Stimulated activated naive CD8-positive, alpha-beta T cell treated with anti-CD3 and anti-CD28 coated beads, Interleukin-15, Interleukin-2, amounts not matched to agents 100 ng/mL and 50 ng/mL, for 24 hours (primary cell): ENCODE data around the gene LRRC1.
"Not testable (repeated sequence)": the region's sequence is repeated elsewhere in the genome, so short reads cannot be mapped to it uniquely, and the experiment has no call there.

Source experiments
- H3K27ac Mint-ChIP-seq: one replicate; pipeline ENCODE4 v1.8.0; 2021; ENCODE audit warnings: mild to moderate bottlenecking, mixed read lengths
- H3K27me3 Mint-ChIP-seq: one replicate; pipeline ENCODE4 v1.8.0; 2021; ENCODE audit warnings: mixed read lengths
- H3K36me3 Mint-ChIP-seq: one replicate; pipeline ENCODE4 v1.8.0; 2021; ENCODE audit warnings: low read depth, mixed read lengths
- H3K4me1 Mint-ChIP-seq: one replicate; pipeline ENCODE4 v1.8.0; 2021; ENCODE audit warnings: low read depth, mixed read lengths
- H3K4me3 Mint-ChIP-seq: one replicate; pipeline ENCODE4 v1.8.0; 2021; ENCODE audit warnings: mild to moderate bottlenecking, mixed read lengths
- H3K9me3 Mint-ChIP-seq: one replicate; pipeline ENCODE4 v1.8.0; 2021; ENCODE audit warnings: mixed read lengths

LRRC1 gene

DNA sequence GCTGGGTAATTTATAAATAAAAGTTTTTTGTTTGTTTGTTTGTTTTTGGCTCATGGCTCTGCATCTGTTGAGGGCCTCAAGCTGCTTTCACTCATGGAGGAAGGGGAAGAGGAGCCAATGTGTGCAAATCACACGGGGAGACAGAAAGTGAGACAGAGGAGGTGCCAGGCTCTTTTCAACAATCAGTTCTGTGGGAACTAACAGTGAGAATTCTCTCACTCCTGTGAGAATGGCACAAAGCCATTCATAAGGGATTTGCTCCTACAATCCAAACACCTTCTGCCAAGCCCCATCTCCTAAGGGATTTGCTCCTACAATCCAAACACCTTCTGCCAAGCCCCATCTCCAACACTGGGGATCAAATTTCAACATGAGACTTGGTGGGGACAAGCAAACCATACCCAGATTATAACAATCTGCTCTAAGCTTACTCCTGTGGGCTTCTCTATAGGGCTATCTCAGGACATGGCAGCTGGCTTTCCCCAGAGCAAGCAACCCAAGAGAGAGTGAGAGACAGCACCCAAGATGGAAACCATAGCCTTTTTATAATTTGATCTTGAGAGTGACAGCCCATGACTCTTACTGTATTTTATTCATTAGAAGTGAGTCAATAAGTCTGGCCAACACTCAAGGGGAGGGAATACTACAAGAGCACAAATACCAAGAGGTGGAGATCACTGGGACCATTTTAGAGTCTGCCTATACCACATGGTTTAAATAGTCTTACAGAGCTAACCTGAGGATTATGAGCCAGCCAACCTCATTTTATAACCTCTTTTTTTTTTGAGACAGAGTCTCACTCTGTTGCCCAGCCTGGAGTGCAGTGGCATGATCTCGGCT lies 22.8 kb upstream of the LRRC1 start:
- no peaks in the 10 kb centered on the region for H3K27me3 Mint-ChIP-seq
- no peaks in the 10 kb centered on the region for H3K9me3 Mint-ChIP-seq
- peaks cover 4% of the 10 kb centered on the region for H3K36me3 Mint-ChIP-seq
- H3K4me1 Mint-ChIP-seq = no peaks in the 10 kb centered on the region
- no peak overlapping the region for H3K27ac Mint-ChIP-seq
- H3K4me3 Mint-ChIP-seq = no peak overlapping the region

DNA sequence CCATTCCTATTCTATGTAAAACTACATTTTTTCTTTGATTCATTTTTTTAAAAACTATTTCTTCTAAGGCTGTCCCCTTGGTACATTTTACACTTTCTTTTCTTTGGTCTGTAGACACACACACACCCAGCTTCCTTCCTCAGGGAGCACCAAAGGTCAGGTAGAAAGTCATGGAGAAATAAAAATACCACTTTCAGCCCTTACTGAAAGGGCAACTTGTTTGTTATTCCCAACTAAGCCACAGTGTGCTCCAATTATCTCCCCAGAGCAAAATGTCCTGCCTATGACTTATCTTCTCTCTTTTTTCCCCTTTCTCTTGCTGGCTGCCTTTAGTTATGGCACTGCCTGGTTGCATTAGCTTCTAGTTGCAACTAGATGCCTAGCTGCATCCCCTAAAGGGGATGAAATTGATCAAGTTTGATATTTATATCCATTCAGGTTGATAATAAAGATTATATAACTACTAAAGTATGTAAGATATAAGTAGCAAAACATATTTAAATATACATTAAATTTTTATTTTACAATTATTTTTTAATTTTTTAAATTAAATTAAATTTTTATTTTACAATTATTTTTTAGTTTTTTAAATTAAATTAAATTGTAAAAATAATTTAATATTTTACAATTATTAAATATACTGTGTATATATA lies 21.6 kb upstream of the LRRC1 start:
- H3K4me3 Mint-ChIP-seq = no peak overlapping the region
- H3K27me3 Mint-ChIP-seq = no peaks in the 10 kb centered on the region
- no peak overlapping the region for H3K27ac Mint-ChIP-seq
- H3K4me1 Mint-ChIP-seq = no peaks in the 10 kb centered on the region
- H3K36me3 Mint-ChIP-seq = peaks cover 4% of the 10 kb centered on the region
- H3K9me3 Mint-ChIP-seq = no peaks in the 10 kb centered on the region

DNA sequence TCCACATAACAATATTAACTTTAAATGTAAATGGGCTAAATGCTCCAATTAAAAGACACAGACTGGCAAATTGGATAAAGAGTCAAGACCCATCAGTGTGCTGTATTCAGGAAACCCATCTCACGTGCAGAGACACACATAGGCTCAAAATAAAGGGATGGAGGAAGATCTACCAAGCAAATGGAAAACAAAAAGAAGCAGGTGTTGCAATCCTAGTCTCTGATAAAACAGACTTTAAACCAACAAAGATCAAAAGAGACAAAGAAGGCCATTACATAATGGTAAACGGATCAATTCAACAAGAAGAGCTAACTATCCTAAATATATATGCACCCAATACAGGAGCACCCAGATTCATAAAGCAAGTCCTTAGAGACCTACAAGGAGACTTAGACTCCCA lies 18.7 kb upstream of the LRRC1 start:
- not testable (repeated sequence) for H3K27ac Mint-ChIP-seq, H3K4me1 Mint-ChIP-seq, H3K9me3 Mint-ChIP-seq, H3K4me3 Mint-ChIP-seq, H3K36me3 Mint-ChIP-seq, H3K27me3 Mint-ChIP-seq

DNA sequence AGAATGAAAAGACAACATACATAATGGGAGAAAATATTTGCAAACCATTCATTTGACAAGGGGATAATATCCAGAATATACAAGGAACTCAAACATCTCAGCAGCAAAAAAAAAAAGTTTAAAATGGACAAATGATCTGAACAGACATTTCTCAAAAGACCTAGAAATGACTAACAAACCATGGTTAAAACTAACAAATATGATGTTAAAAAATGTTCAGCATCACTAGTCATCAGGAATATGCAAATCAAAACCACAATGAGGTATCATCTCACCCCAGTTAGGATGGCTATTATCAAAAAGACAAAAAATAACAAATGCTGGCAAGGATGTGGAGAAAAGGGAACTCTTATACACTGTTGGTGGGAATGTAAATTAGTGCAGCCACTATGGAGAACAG lies 9.8 kb upstream of the LRRC1 start:
- Mint-ChIP-seq H3K27me3 (peaks cover 40% of the 10 kb centered on the region), H3K9me3 (peaks cover 17% of the 10 kb centered on the region)
- not testable (repeated sequence) for H3K4me1 Mint-ChIP-seq, H3K36me3 Mint-ChIP-seq, H3K4me3 Mint-ChIP-seq, H3K27ac Mint-ChIP-seq

DNA sequence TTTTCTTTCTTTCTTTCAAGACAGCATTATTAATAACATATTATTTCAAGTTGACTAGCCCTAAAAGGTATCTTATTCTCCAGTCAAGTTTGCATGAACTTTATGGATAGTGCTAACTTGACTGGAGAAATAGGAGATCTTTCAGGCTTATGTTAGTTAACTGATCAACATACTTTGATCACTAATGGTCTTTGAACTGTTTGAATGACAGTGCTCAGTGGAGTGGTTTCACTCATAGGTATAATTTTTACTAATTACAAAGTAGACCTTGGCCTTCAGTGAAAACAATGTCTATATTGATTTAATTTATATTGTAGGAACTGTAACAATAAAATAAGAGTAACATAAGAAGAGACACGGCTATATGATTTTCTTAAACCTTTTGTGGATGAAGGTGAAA lies 8.0 kb upstream of the LRRC1 start:
- Mint-ChIP-seq H3K9me3 (peaks cover 11% of the 10 kb centered on the region), H3K4me3 (no peak overlapping the region), H3K27ac (no peak overlapping the region), H3K4me1 (no peaks in the 10 kb centered on the region), H3K27me3 (peaks cover 36% of the 10 kb centered on the region), H3K36me3 (no peaks in the 10 kb centered on the region)

DNA sequence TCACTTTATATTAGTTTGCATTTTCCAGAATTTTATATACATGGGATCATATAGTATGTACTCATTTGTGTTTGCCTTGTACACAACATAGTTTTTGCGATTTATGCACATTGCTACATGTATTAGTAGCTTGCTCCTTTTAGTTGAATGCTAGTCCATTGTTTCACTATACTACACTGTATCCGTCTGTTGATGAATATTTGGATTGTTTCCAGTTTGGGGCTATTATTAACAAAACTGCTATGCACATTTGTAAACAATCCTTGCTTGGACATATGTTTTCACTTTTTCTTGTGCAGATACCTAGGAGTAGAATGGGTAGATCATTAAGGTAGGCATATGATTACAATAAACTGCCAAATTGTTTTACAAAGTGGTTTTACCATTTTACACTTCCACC lies 3.9 kb upstream of the LRRC1 start:
- Mint-ChIP-seq H3K9me3 (peaks cover 6% of the 10 kb centered on the region), H3K4me3 (no peak overlapping the region), H3K27me3 (peaks cover 33% of the 10 kb centered on the region), H3K27ac (no peak overlapping the region), H3K36me3 (no peaks in the 10 kb centered on the region), H3K4me1 (peaks cover 18% of the 10 kb centered on the region)

DNA sequence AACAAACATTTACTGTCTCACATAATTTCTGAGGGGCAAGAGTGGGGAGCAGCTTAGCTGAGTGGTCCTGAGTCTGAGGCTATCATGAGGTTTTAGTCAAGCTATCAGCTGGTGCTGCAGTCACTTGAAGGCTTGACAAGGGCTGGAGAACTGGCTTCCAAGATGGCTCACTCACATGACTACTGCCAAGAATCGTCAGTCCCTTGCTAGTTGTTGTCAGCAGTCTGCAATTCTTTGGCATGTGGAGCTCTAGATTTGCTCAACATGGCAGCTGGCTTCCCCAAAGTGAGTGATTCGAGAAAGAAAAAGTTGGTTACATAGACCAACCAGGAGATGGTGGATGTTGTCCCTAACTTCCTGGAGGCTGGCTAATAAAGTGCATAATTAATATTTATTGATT lies 2.8 kb upstream of the LRRC1 start:
- Mint-ChIP-seq H3K4me3 (no peak overlapping the region), H3K27me3 (peaks cover 37% of the 10 kb centered on the region), H3K9me3 (peaks cover 6% of the 10 kb centered on the region), H3K27ac (no peak overlapping the region), H3K36me3 (no peaks in the 10 kb centered on the region), H3K4me1 (peaks cover 25% of the 10 kb centered on the region)

DNA sequence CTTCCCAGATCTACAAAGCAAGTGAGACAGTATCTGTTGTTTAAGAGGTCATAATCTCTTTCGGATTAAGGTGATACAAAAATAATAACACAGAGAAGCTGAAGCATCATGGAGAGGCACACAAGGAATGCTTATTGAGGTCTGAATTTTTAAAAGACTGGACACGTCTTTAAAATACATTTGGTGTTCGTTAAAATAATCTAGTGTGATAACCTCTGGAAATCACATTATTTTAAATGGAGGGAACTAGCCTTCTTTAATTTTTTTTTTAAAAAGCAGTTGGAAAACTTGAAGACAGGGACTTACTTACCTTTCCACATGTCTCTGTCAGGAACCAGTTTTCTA lies 1.9 kb upstream of the LRRC1 start:
- peaks cover 6% of the 10 kb centered on the region for H3K9me3 Mint-ChIP-seq
- peaks cover 28% of the 10 kb centered on the region for H3K27me3 Mint-ChIP-seq
- H3K4me3 Mint-ChIP-seq = peak overlapping the region; percentile 94
- H3K36me3 Mint-ChIP-seq = no peaks in the 10 kb centered on the region
- H3K4me1 Mint-ChIP-seq = peaks cover 25% of the 10 kb centered on the region
- H3K27ac Mint-ChIP-seq = no peak overlapping the region

DNA sequence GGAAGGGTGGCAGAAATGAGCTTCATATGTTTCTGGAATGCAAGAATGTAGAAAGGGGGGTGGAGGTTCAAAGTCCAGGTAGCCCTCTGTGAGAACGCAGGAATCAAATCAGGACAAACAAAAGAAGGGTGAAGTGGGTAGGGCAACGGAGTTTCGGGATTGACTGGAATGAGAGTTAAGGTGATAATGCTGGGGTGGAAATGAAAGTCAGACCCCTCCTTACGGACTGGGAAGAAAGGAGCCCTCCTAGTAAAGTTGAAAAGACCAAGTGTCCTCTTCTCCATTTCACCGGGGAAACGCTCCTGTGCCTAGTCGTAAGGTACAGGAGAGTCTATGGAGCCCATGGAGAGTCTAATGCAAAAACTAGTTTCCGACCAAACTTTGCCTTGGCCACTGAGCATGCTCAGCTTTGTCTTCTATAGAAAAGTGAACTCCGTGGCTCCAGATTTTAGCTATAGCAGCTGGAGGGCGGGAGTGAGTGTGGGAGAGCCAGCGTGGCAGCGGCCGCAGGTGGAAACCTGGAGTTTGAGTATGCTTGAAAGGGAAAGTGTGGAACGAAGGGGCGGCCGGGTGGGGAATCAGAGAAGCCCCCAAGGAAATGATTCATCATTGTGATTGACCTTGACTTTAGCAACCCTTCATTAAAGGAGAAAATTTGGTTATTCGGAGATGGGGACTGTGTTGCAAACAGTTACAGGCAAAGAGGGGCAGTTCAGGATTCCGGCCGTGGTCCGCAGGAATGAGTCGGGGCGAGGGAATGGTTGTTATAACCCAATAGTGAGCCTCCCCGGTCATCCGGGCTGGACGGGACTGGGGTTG lies 1.3 kb upstream of the LRRC1 start:
- Mint-ChIP-seq H3K9me3 (peaks cover 5% of the 10 kb centered on the region), H3K4me3 (peak overlapping the region; percentile 94), H3K27me3 (peaks cover 25% of the 10 kb centered on the region), H3K4me1 (peaks cover 25% of the 10 kb centered on the region), H3K36me3 (no peaks in the 10 kb centered on the region), H3K27ac (peak overlapping the region; percentile 22)

DNA sequence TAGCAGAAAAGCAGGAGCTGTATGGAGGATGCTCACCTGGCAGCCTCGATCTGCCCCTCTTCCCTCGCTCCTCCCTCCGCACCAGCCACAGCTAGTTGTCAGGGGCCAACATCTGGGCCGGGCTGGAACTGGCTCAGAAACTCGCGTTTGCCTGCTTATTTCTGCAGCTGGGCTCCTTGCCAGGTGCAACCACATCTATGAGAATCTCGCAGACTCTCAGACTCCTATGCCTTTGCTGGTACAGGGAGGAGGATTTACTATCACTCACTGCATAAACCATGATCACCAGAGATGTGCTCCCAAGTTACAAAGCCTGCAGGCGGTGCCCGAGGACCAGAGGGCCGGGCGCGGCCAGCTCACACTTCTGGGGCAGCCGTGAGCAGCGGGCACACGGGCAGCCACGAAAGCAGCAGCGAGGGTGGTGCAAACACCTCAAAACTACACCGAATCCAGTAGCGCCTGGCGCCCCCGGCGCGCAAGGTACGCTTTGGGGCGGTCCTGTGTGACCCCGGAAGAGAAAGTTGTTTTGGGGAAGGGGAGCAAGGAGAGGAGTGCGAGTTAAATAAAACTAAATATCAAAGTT lies 577 bp upstream of the LRRC1 start:
- peak overlapping the region; percentile 94 for H3K4me3 Mint-ChIP-seq
- H3K4me1 Mint-ChIP-seq = peaks cover 25% of the 10 kb centered on the region
- H3K9me3 Mint-ChIP-seq = no peaks in the 10 kb centered on the region
- peaks cover 25% of the 10 kb centered on the region for H3K27me3 Mint-ChIP-seq
- H3K27ac Mint-ChIP-seq = peak overlapping the region; percentile 85
- H3K36me3 Mint-ChIP-seq = no peaks in the 10 kb centered on the region

DNA sequence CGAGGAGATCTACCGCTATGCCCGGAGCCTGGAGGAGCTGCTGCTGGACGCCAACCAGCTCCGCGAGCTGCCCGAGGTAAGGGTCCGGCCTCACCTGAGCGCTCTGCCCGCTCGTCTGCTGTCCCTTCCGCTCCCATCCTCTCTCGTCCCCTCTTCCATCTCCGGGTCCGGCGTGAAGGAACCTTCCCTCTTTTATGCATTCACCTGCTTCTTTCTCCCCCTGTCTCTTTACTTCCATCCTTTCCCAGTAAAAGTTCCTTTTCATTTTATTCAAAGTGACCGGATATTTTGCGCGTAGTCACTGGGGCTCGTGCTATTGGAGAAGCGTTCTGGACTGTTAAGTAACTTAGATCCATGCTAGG lies 516 bp downstream of the LRRC1 start:
- peak overlapping the region; percentile 94 for H3K4me3 Mint-ChIP-seq
- peaks cover 25% of the 10 kb centered on the region for H3K27me3 Mint-ChIP-seq
- H3K36me3 Mint-ChIP-seq = no peaks in the 10 kb centered on the region
- H3K9me3 Mint-ChIP-seq = no peaks in the 10 kb centered on the region
- H3K4me1 Mint-ChIP-seq = peaks cover 25% of the 10 kb centered on the region
- H3K27ac Mint-ChIP-seq = peak overlapping the region; percentile 26

DNA sequence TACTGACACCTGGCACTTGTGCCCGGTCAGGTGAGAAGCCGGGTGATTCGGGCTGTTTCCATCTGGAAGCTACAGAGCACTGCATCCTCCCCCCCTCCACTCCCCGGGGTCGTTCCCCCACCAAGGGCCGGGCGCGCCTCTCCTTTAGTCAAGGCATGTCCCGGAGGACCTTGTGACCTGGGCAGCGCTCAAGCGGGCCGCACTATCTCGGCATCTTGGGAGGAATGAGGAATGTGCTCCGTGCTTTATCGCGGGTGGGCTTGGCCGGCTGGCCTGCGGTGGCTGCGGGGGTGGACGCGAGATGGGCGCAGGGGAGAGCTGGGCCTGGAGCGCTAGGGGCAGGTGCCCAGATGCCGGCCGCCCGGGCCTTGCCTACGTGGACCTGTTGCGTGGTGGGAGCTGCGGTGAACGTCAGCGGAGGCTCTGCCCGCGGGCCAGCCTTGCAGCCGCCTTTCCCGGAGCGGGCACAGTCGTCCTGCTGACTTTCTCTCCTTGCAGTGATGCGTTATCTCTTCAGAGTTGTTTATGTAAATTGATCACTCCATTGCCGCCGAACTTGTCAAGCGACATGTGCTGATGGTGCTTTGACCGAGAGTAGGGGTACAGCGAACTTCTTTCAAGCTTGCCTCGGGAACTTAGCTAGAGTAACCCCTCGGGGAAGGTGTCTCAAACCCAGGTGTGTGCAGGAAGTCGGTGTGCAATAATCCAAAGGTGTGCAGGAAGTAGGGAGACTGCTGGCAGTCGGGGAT lies 1.1 kb downstream of the LRRC1 start:
- H3K36me3 Mint-ChIP-seq = no peaks in the 10 kb centered on the region
- no peaks in the 10 kb centered on the region for H3K9me3 Mint-ChIP-seq
- H3K27me3 Mint-ChIP-seq = peaks cover 25% of the 10 kb centered on the region
- peaks cover 25% of the 10 kb centered on the region for H3K4me1 Mint-ChIP-seq
- H3K4me3 Mint-ChIP-seq = peak overlapping the region; percentile 94
- H3K27ac Mint-ChIP-seq = peak overlapping the region; percentile 26

DNA sequence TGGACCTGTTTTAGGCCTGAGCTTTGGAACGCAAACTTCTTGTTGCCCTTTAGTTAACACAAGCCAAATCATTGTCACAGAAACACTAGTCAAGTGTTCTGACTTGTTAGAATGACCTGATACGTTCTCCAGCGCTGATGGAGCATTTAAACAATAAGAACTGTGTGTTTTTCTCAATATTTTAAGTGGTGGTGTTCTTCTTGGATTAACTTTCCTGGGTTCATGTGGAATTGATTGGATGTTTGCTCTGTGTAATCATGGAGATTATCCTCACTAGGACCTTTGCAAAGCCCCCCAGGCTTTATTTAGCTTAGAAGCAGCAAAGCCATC lies 1.6 kb downstream of the LRRC1 start:
- Mint-ChIP-seq H3K27me3 (peaks cover 25% of the 10 kb centered on the region), H3K4me3 (peak overlapping the region; percentile 94), H3K4me1 (peaks cover 25% of the 10 kb centered on the region), H3K36me3 (no peaks in the 10 kb centered on the region), H3K27ac (no peak overlapping the region), H3K9me3 (no peaks in the 10 kb centered on the region)

DNA sequence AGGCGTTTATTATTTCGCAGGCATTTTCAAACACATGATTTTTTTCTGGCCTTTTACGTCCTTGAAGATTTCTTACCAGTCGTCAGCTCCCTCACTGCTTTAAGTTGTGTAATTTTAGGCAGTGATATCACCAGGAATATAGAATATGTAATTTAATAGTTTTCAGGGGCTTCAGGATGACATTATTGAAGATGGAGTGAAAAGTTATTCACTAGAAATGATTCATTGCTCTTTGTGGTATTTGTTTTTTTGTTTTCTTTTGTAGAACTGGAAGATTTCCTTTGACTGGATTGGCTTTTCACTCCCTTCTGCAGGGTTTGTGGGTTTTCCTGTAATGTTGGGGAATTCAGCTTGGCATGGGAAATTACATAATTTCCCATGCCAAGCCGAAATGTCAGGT lies 2.0 kb downstream of the LRRC1 start:
- Mint-ChIP-seq H3K27ac (no peak overlapping the region), H3K9me3 (no peaks in the 10 kb centered on the region), H3K36me3 (no peaks in the 10 kb centered on the region), H3K4me1 (peaks cover 25% of the 10 kb centered on the region), H3K27me3 (peaks cover 23% of the 10 kb centered on the region), H3K4me3 (no peak overlapping the region)
